K562 (cell line): ENCODE measurements around the gene PPP1R13L. TPM values are rescaled to one million over a fixed set of nuclear protein-coding genes. Genes with fewer than 3 reads are reported as not detected.

Experiments used
- ATAC-seq: fragments of 200-7000 bp; cut with Tn5 transposase; 3 replicates; pipeline ENCODE4 v1.9.1; 2020; ENCODE audit warnings: moderate library complexity
- BruUV-seq: library from RNA; stranded (reverse); fragments of 400-500 nt; replicated peaks from 2 replicates; lab custom pipeline; 2021; lab: Mats Ljungman, UMichigan
- CTCF ChIA-PET: fragments of 300-600 bp; formaldehyde crosslinking; extraction: SDS; loops from one replicate; lab custom pipeline; 2021; ENCODE audit warnings: low intra/inter-chr PET ratio; lab: Yijun Ruan, JAX
- POLR2A ChIA-PET: fragments of 300-600, 350-650 bp; sonication (Branson Sonifier 250); formaldehyde crosslinking; extraction: SDS; loops from one replicate; lab custom pipeline; 2021; ENCODE audit warnings: antibody characterized with exemption, inconsistent platforms; lab: Yijun Ruan, JAX
- DNase-seq, 4 experiments: peaks; one replicate each; pipeline versions ENCODE4 v3.0.0 to v3.0.0-alpha.2; 2011 to 2018; ENCODE audit warnings: low spot score in 3 of 4, mixed read lengths in 3 of 4; ENCODE audit errors: extremely low read depth in 1 of 4
- FAIRE-seq: peaks from 2 replicates; lab custom pipeline; 2011; peaks lifted over from hg19 to GRCh38; lab: Jason Lieb, UNC
- H2AFZ ChIP-seq: 2 replicates; pipeline ENCODE4 v1.6.0; 2011; ENCODE audit warnings: low read depth, low read length, control low read depth, inconsistent platforms
- H3K27ac ChIP-seq: fragments of 200-600 bp; 3 replicates; pipeline ENCODE4 v1.8.0; 2011; ENCODE audit warnings: low read depth, mild to moderate bottlenecking, control low read depth, inconsistent platforms, low read length, moderate library complexity, mixed read lengths; ENCODE audit errors: extremely low read depth
- H3K27me3 ChIP-seq, 2 experiments: fragments of 300-600 bp in 1 of 2; 2 replicates in 1 of 2; 3 replicates in 1 of 2; pipeline versions ENCODE4 v1.6.0 to v1.8.0; 2011; ENCODE audit warnings: inconsistent platforms in 2 of 2, low read length in 2 of 2, mild to moderate bottlenecking in 1 of 2, mixed read lengths in 1 of 2, moderate library complexity in 1 of 2; ENCODE audit not compliant: control insufficient read depth in 2 of 2, insufficient read depth in 2 of 2
- H3K36me3 ChIP-seq: fragments of 300-600 bp; 3 replicates; pipeline ENCODE4 v1.8.0; 2011; ENCODE audit warnings: mild to moderate bottlenecking, low read length, inconsistent platforms; ENCODE audit not compliant: control insufficient read depth, insufficient read depth
- H3K4me1 ChIP-seq, 2 experiments: fragments of 200-600 bp in 1 of 2; replicated peaks in 1 of 2; 2 replicates in 1 of 2; 3 replicates in 1 of 2; pipeline versions ENCODE4 v1.5.1 to v1.8.0; 2011; ENCODE audit warnings: inconsistent platforms in 2 of 2, low read length in 2 of 2, mild to moderate bottlenecking in 1 of 2, mixed read lengths in 1 of 2, moderate library complexity in 1 of 2; ENCODE audit not compliant: control insufficient read depth in 2 of 2, insufficient read depth in 2 of 2
- H3K4me2 ChIP-seq: 2 replicates; pipeline ENCODE4 v1.6.1; 2011; ENCODE audit warnings: low read length, control low read depth, inconsistent platforms, mixed read lengths; ENCODE audit not compliant: insufficient read depth
- H3K4me3 ChIP-seq: fragments of 200-600 bp; sonication (generic), shearing (Covaris generic); 2 replicates; pipeline ENCODE4 v1.5.1; 2016; ENCODE audit warnings: control low read depth, inconsistent platforms
- H3K79me2 ChIP-seq: fragments of 200-600 bp; 3 replicates; pipeline ENCODE4 v1.8.0; 2011; ENCODE audit warnings: low read length, inconsistent platforms; ENCODE audit not compliant: control insufficient read depth, insufficient read depth
- H3K9ac ChIP-seq, 2 experiments: 2 replicates each; pipeline versions ENCODE4 v1.6.0 to v1.6.1; 2011; ENCODE audit warnings: low read depth in 2 of 2, low read length in 2 of 2, control low read depth in 1 of 2, inconsistent platforms in 1 of 2, mild to moderate bottlenecking in 1 of 2, mixed read lengths in 1 of 2; ENCODE audit not compliant: insufficient read depth in 1 of 2
- H3K9me1 ChIP-seq: one replicate; pipeline ENCODE4 v1.6.0; 2011; ENCODE audit warnings: inconsistent platforms, mild to moderate bottlenecking, low read length, moderate library complexity; ENCODE audit not compliant: control insufficient read depth, insufficient read depth
- H3K9me3 ChIP-seq: replicated peaks from 2 replicates; pipeline ENCODE4 v1.5.1; 2011; ENCODE audit warnings: low read depth, low read length, inconsistent platforms; ENCODE audit not compliant: control insufficient read depth, insufficient read depth
- H4K20me1 ChIP-seq: replicated peaks from 2 replicates; pipeline ENCODE4 v1.6.1; 2011; ENCODE audit warnings: low read length, inconsistent platforms, mixed read lengths; ENCODE audit not compliant: control insufficient read depth, insufficient read depth
- CC2D1A ChIP-seq: fragments of 450-650 bp; IDR thresholded peaks from 2 replicates; pipeline ENCODE4 v1.6.1; 2017; ENCODE audit warnings: mild to moderate bottlenecking
- ERF ChIP-seq: fragments of 450-650 bp; formaldehyde crosslinking; IDR thresholded peaks from 2 replicates; pipeline ENCODE4 v1.4.0; 2020; ENCODE audit warnings: mild to moderate bottlenecking, mixed read lengths
- ETV1 ChIP-seq: fragments of 450-650 bp; conservative IDR thresholded peaks from 2 replicates; pipeline ENCODE4 v1.6.1; 2016; ENCODE audit warnings: missing genetic modification characterization, control low read depth, low read depth, missing compliant biosample characterization
- POLR2G ChIP-seq: fragments of 200-400 bp; formaldehyde crosslinking; IDR thresholded peaks from 2 replicates; pipeline ENCODE4 v1.6.1; 2017; ENCODE audit warnings: low read depth, mild to moderate bottlenecking, antibody characterized with exemption, low read length, moderate library complexity
- PURB ChIP-seq: sonication (generic); formaldehyde crosslinking; IDR thresholded peaks from 2 replicates; pipeline ENCODE4 v1.9.0; 2021; ENCODE audit warnings: low read depth, mild to moderate bottlenecking, missing genetic modification reagents
- RBFOX2 ChIP-seq: fragments of 200-400 bp; formaldehyde crosslinking; IDR thresholded peaks from 2 replicates; pipeline ENCODE4 v1.6.1; 2017; ENCODE audit warnings: low read depth, mild to moderate bottlenecking, low read length, moderate library complexity
- SP1 ChIP-seq: sonication (generic); formaldehyde crosslinking; IDR thresholded peaks from 2 replicates; pipeline ENCODE4 v1.8.1; 2022; ENCODE audit warnings: mild to moderate bottlenecking, missing genetic modification reagents
- SRSF3 ChIP-seq: fragments of 200-400 bp; formaldehyde crosslinking; IDR thresholded peaks from 2 replicates; pipeline ENCODE4 v1.6.1; 2016; ENCODE audit warnings: mild to moderate bottlenecking, low read length, moderate library complexity; ENCODE audit not compliant: insufficient read depth
- WGBS: fragments of 100-300 bp; shearing (Covaris generic); methylation state at CpG from one replicate; pipeline ENCODE4 v1.1.6; 2016; ENCODE audit warnings: low coverage, mixed read lengths; ENCODE audit not compliant: insufficient coverage; ENCODE audit errors: missing lambda C conversion rate; 5-methylcytosine and 5-hydroxymethylcytosine counted together
- in situ Hi-C: fragments of 300-500 bp; cut with MboI; formaldehyde crosslinking; loops from 4 replicates; pipeline ENCODE4 v1.15.0; 2018; ENCODE audit warnings: inconsistent platforms, mixed read lengths
- intact Hi-C: fragments of 100-400 bp; cut with micrococcal nuclease; formaldehyde crosslinking; loops from 2 replicates; pipeline ENCODE4 v1.14.2; 2022
- polyA plus RNA-seq, 8 experiments: library from polyadenylated mRNA; depleted of rRNA in 4 of 8; stranded (reverse) in 5 of 8; unstranded in 3 of 8; fragments of >200 nt; fragmentation: Nextera tagmentation in 2 of 8; fragmentation: Illumina TruSeq in 1 of 8; extraction: Ambion mirVana in 2 of 8; extraction: Trizol in 1 of 8; gene quantifications; 2 replicates each; pipeline versions ENCODE4 v1.2.1 to v1.2.3, GENCODE V29; 2011 to 2014; ENCODE audit warnings: inconsistent platforms in 1 of 8, missing spikeins in 1 of 8
- total RNA-seq, 7 experiments: library from RNA; depleted of rRNA in 6 of 7; stranded (reverse); fragments of >200 nt in 6 of 7; fragmentation: Illumina TruSeq in 2 of 7; extraction: Trizol in 2 of 7; gene quantifications; 2 replicates each; pipeline versions ENCODE4 v1.2.1 to v1.2.3, GENCODE V29; 2011 to 2021; ENCODE audit warnings: low replicate concordance in 1 of 7
- TF ChIP-seq, protein P1 (sequence below): sonication (generic); formaldehyde crosslinking; IDR thresholded peaks from 2 replicates; pipeline ENCODE4 v1.8.0; 2023; ENCODE audit warnings: missing genetic modification reagents, mild to moderate bottlenecking, borderline replicate concordance
- TF ChIP-seq, protein P2 (sequence below): fragments of 450-650 bp; IDR thresholded peaks from 2 replicates; pipeline ENCODE4 v1.6.1; 2017; ENCODE audit warnings: mild to moderate bottlenecking, moderate library complexity
- TF ChIP-seq, protein P3 (sequence below): fragments of 250-450 bp; sonication (Bioruptor Pico); IDR thresholded peaks from 2 replicates; pipeline ENCODE4 v1.4.0; 2020; ENCODE audit warnings: mild to moderate bottlenecking, moderate library complexity, borderline replicate concordance

The PPP1R13L gene
- total and polyA plus RNA-seq, 9 of the 15 experiments (the other 6 are each of a cell fraction or from before 2014, with no cell fraction given) = 0.32 to 6.7 (median 2.0) TPM

DNA sequence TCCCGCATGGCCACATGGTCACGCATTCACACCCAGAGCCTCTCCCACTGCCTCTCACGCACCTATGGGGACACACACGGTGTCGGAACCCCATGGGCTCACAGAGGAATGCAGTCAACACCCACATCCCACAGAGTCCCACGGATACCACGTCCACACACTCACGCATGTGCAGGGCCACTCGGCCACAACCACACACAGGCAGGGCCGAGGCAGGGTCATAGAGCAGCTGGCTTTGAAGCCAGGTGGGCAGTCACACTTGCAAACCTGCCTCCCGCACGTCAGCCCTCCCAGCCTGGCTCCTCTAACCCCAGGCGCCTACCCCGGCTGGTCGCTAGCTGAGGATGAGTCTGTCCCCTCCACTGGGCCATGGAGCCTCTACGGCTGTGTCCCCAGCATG lies 42.6 kb downstream of the PPP1R13L start:
- BruUV-seq = no TSS peak
- no peak overlapping the region for H2AFZ ChIP-seq
- no peak overlapping the region; the same call in 2 of the 3 replicates for H3K27ac ChIP-seq
- peaks cover 0 to 31% of the 10 kb centered on the region in 2 experiments; a peak in 2 of 5 replicates for H3K4me1 ChIP-seq
- 92% methylated on average over 15 of the region's 16 CpGs for WGBS
- intact Hi-C loops (no loop called here), in situ Hi-C loops (no loop called here)
- H3K27me3 ChIP-seq = no peaks in the 10 kb centered on the region
- ATAC-seq (no peak), FAIRE-seq (no peak), DNase-seq (no peak)
- no peak overlapping the region for H3K4me3 ChIP-seq
- H3K79me2 ChIP-seq = no peaks in the 10 kb centered on the region
- POLR2A ChIA-PET = no interaction called here
- H3K9me1 ChIP-seq = no peaks in the 10 kb centered on the region
- peaks cover 68% of the 10 kb centered on the region; the same call in 2 of the 3 replicates for H3K36me3 ChIP-seq
- TF ChIP-seq, protein P1, sequence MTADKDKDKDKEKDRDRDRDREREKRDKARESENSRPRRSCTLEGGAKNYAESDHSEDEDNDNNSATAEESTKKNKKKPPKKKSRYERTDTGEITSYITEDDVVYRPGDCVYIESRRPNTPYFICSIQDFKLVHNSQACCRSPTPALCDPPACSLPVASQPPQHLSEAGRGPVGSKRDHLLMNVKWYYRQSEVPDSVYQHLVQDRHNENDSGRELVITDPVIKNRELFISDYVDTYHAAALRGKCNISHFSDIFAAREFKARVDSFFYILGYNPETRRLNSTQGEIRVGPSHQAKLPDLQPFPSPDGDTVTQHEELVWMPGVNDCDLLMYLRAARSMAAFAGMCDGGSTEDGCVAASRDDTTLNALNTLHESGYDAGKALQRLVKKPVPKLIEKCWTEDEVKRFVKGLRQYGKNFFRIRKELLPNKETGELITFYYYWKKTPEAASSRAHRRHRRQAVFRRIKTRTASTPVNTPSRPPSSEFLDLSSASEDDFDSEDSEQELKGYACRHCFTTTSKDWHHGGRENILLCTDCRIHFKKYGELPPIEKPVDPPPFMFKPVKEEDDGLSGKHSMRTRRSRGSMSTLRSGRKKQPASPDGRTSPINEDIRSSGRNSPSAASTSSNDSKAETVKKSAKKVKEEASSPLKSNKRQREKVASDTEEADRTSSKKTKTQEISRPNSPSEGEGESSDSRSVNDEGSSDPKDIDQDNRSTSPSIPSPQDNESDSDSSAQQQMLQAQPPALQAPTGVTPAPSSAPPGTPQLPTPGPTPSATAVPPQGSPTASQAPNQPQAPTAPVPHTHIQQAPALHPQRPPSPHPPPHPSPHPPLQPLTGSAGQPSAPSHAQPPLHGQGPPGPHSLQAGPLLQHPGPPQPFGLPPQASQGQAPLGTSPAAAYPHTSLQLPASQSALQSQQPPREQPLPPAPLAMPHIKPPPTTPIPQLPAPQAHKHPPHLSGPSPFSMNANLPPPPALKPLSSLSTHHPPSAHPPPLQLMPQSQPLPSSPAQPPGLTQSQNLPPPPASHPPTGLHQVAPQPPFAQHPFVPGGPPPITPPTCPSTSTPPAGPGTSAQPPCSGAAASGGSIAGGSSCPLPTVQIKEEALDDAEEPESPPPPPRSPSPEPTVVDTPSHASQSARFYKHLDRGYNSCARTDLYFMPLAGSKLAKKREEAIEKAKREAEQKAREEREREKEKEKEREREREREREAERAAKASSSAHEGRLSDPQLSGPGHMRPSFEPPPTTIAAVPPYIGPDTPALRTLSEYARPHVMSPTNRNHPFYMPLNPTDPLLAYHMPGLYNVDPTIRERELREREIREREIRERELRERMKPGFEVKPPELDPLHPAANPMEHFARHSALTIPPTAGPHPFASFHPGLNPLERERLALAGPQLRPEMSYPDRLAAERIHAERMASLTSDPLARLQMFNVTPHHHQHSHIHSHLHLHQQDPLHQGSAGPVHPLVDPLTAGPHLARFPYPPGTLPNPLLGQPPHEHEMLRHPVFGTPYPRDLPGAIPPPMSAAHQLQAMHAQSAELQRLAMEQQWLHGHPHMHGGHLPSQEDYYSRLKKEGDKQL = no peak
- TF ChIP-seq RBFOX2 (peak; percentile 53), PURB (CRISPR knock-in tag) (no peak), SRSF3 (no peak), CC2D1A (no peak), SP1 (no peak), ETV1 (tag) (no peak), POLR2G (peak; percentile 31), ERF (CRISPR knock-in tag) (no peak)
- TF ChIP-seq, protein P2, sequence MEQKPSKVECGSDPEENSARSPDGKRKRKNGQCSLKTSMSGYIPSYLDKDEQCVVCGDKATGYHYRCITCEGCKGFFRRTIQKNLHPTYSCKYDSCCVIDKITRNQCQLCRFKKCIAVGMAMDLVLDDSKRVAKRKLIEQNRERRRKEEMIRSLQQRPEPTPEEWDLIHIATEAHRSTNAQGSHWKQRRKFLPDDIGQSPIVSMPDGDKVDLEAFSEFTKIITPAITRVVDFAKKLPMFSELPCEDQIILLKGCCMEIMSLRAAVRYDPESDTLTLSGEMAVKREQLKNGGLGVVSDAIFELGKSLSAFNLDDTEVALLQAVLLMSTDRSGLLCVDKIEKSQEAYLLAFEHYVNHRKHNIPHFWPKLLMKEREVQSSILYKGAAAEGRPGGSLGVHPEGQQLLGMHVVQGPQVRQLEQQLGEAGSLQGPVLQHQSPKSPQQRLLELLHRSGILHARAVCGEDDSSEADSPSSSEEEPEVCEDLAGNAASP = no peak
- TF ChIP-seq, protein P3, sequence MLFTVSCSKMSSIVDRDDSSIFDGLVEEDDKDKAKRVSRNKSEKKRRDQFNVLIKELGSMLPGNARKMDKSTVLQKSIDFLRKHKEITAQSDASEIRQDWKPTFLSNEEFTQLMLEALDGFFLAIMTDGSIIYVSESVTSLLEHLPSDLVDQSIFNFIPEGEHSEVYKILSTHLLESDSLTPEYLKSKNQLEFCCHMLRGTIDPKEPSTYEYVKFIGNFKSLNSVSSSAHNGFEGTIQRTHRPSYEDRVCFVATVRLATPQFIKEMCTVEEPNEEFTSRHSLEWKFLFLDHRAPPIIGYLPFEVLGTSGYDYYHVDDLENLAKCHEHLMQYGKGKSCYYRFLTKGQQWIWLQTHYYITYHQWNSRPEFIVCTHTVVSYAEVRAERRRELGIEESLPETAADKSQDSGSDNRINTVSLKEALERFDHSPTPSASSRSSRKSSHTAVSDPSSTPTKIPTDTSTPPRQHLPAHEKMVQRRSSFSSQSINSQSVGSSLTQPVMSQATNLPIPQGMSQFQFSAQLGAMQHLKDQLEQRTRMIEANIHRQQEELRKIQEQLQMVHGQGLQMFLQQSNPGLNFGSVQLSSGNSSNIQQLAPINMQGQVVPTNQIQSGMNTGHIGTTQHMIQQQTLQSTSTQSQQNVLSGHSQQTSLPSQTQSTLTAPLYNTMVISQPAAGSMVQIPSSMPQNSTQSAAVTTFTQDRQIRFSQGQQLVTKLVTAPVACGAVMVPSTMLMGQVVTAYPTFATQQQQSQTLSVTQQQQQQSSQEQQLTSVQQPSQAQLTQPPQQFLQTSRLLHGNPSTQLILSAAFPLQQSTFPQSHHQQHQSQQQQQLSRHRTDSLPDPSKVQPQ (CRISPR knock-in tag) = no peak
- no peaks in the 10 kb centered on the region for H3K9me3 ChIP-seq
- H3K9ac ChIP-seq = 0 out of 4 replicates have a peak overlapping the region, but pooled peaks of 1 of the 2 experiments have one; percentile 2
- CTCF ChIA-PET = no interaction called here
- 0 out of 2 replicates have a peak, but pooled peaks cover 3% of the 10 kb centered on the region for H4K20me1 ChIP-seq
- H3K4me2 ChIP-seq = no peak overlapping the region
